Activated naive CD4-positive, alpha-beta T cell treated with Interleukin-2 at 50 U/mL for 16 hours (primary cell): Measurements from ENCODE around the gene ACAD11.
"Not testable (repeated sequence)": the region's sequence is repeated elsewhere in the genome, so short reads cannot be mapped to it uniquely, and the experiment has no call there.

Experiments
- DNase-seq: peaks from one replicate; pipeline ENCODE4 v3.0.0-alpha.2; 2020

The ACAD11 gene

DNA sequence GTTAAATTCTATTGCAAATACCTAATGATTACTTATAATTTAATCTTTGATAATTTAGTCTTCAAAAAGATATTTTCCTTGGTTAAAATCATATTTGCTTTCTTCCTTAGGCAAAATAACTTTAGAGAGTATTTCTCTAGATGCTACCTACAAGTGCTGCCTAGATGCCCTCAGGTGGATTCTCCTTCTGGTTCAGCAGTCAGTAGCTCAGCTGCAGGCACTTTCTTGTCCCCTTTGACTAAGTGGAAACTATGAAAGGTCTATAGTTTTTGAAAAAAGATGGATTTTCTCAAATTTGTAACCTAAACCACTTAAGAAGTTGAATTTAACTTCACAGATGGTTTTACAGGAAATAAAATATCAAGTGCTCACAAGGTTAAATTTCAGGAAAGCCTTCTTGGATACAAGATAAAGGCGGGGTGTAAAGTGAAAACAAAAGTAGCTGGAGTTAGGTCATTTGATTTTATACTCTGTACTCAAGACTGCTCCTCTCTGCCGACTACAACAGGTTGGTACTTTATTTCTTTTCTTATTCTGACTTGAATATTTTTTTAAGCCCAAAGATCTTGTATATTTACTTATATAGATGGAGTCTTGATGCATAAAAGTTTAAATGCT, 62.7 kb downstream of the ACAD11 start, which contains the start of gene ACKR4:
Gene ACKR4 (plus strand): TSS at position 455 of the 618 bp plus-strand sequence. CDS start 3,128 bp downstream, outside the sequence.
- no peak for DNase-seq

DNA sequence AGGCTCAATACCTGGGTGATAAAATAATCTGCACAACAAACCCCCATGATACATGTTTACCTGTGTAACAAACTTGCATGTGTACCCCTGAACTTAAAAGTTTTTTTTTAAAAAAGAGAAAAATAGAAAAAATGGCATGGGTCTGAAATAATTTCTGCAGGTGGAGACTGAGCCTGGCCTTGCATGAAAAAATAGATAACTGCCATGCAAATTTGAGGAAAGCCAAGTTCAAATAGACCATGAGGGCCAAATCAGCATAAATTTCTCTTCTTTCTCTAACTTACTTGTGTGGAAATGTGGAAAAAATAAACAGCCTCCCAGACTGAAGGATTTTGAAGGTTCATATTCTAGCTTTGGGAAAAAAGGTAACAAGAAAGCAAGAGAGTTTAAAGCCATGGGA, 63.3 kb downstream of the ACAD11 start:
- no peak for DNase-seq

DNA sequence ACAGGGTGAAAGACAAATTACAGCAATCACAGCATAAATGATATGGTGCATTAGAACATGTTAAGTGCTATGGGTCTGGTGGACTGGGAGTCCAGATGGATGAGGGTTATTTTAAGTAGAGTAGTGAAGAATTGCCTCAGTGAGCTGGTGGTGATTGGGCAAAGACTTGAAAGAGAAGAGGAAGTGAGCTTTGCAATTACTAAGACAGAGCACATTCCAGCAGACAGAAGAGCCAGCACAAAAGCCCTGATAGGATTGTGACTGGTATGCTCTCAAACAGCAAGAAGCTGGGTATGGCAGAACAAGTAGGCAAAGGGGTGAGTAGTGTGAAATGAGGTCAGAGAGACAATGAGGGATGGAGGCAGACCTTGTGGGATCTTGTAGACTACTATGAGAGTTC, 64.6 kb downstream of the ACAD11 start:
- DNase-seq: no peak

DNA sequence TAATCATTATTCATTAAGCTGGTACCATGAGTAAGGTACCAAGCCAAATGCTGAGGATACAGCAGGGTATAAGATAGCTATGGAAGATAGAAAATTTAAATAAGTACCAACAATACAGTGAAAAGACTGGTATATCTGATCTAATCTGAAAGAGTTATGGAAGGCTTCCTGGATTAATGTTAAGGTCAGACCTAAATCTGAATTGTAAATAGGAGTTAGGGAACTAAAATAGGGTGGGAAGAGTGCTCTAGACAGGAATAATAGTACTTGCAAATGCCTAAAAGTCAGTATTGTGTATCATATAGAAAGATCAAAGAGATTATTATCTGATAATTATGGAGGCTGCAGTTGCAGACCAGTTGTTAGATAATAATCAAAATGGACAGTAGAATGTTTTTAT, 65.1 kb downstream of the ACAD11 start:
- no peak for DNase-seq

DNA sequence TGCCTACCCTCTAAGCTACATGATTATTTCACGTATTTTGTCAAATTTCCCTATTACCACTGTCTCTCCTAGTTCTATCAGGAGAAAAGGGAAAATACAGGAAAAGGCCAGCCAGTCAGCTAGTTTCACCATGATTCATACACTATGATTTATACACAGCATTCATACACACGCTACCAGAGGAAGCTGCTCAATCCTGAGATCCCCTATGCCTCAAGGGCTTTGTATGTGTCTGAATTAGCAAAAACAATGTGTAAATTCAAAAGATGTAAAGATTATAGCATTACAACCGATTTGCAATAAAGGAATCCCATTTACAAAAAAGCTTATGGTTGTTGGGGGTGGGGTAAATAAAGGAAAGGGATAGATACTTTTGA, 65.7 kb downstream of the ACAD11 start:
- DNase-seq: no peak

DNA sequence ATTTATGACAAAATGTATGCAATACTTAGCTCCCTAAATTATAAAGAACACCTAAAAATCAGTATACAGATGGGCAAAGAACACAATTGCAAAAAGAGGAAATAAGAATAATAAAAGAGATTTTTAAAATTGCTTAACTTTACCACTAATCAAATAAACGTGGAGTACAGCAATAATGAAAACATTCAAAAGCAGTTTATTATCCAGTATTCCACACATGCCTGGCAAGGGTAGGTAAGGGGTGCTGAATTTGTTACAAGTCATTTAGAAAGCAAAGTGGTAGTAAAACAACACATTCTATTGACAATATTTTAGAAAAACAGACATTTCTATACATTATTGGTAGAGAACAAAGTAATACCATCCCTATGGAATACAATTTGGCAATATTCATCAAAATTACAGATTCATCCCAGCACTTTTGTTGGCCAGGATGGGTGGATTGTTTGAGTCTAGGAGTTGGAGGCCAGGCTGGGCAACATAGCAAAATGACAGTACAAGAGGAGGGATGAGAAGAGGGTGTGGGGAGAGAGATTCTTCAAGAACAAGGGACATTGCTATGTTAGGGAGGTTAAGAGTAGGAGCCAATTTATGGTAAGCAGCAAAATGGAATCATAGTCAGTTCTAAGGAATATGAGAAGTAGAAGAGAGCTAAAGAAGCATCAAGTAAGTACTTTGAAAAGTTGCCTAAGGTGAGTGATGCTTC, 66.2 kb downstream of the ACAD11 start:
- no peak for DNase-seq

DNA sequence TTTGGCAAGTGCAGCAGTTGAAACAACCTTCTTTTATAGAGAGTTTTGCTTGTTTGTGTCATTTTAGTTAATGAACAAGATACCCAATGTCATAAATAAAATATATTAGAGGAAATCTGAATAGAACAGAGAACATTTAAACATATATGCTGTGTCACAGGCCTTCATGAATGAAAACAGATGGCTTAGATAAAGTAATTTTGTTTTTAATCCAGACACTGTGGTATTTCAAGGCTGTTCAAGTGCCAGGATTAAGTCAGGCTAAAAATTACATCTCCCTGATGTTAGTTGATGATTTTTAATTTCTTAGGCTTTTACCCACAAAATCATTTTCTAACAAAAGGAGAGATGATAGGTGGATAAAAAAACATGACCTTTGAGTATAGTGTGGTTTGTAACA, 67.4 kb downstream of the ACAD11 start:
- no peak for DNase-seq

DNA sequence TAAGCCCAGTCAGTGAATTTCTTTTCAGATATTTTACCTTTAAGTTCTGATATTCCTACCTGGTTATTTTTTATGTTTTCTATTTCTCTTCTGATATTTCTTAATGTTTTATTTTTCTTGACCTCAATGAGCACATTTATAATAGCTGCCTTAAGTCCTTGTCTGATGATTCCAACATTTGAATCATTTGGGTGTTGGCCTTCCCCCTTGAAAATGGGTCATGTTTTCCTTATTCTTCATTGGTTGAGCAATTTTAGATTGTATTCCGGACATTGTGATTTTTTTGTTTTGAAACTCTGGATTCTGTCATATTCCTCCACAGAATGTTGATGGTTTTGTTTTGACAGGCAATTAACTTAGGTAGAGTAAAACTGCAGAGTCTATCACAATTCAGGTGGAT, 72.2 kb downstream of the ACAD11 start:
- DNase-seq: no peak

DNA sequence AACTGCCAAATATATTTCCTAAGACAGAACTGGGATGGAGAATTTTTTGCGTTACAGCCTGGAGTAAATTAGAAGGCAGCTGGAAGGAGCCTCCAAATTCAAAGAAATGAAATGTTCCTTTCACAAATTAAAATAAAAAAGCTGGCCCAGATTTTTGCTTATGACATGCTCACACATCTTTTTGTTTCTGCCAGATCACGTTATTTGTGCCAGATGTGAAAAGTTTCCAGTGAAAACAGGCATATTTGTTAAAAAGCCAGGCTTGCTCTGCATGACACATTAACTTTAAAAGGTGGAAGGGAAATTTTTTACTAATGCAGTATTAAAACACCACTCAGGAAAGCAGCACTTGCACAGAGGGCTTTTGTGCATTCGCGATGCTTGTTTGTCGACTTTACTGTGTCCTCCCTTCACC, 85.8 kb downstream of the ACAD11 start:
- DNase-seq: no peak

DNA sequence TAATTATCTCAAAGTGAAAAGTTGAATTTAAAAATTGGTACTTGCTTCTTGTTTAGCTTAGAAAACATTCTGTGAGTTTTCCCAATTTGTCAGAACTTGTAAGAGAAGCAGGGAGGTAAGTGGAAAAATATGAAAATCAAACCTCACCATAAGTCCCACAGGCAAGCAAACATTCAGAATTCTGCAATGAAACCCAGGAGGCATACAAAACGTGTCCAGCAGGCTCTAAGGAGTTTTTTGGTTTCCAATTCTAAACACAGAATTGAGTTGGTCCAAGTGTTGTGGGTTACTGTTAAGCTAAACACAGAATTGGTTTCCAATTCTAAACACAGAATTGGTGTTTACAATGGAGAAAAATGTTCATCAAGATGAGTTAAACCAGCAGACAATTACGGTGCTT, 89.6 kb downstream of the ACAD11 start:
- DNase-seq: no peak

DNA sequence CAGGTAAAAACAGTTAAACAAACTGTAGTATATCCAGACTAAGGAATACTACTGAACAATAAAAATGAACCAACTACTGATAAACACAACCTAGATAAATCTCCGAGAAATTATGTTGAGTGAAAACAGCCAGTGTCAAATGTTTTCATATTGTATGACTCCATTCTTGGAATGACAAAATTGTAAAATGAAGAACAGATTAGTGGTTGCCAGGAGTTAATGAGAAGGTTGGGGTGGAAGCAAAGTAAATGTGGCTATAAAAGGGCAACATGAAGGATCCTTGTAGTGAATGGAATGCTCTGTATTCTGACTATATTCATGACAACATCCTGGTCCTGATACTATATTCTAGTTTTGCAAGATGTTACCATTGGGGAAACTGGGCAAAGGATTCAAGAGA, 90.0 kb downstream of the ACAD11 start:
- DNase-seq: no peak

DNA sequence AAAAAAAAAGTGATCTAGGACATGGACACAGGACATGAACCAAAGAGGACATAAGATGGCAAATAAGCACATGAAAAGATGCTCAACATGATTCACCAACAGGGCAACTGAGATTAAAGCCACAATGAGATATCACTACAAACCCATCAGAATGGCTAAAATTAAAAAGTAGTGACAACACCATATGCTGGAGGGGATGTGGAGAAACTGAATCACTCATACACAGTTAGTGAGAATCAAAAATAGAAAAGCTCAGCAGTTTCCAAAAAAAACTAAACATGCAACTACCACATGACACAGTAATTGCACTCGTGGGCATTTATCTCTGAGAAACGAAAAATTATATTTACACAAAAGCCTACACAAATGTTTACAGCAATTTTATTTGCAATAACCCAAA, 90.5 kb downstream of the ACAD11 start:
- DNase-seq: no peak

DNA sequence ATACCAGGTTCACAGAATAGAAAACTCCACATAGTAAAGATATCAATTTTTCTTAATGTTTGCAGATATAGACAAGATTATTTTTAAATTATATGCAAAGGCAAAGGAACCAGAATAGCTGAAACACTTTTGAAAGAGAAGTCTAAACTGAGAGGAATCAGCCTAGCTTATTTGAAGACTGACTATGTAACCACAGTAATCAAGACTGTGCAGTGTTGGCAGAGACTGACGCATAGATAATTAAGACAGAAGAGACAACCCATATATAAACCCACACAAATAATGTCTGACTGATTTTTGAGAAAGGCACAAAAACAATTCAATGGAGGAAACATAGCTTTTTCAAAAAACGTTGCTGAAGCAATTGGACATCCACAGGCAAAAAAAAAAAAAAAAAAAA, 91.2 kb downstream of the ACAD11 start:
- no peak for DNase-seq

DNA sequence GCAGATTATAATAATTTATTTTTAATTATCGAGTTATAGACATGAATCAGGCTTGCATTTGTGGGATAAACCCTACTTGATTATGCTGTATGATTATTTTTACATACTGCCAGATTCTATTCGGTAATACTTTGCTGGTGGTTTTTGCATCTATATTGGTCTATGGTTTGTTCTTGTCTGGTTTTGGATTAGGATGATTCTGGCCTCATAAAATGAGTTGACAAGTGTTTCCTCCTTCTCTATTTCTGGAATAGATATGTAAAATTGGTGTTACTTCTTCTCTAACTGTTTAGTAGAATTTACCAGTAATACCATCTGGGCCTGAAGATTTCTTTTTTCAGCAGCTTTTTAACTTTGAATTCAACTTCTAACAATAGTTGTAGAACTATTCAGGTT, 95.5 kb downstream of the ACAD11 start:
- DNase-seq: no peak

DNA sequence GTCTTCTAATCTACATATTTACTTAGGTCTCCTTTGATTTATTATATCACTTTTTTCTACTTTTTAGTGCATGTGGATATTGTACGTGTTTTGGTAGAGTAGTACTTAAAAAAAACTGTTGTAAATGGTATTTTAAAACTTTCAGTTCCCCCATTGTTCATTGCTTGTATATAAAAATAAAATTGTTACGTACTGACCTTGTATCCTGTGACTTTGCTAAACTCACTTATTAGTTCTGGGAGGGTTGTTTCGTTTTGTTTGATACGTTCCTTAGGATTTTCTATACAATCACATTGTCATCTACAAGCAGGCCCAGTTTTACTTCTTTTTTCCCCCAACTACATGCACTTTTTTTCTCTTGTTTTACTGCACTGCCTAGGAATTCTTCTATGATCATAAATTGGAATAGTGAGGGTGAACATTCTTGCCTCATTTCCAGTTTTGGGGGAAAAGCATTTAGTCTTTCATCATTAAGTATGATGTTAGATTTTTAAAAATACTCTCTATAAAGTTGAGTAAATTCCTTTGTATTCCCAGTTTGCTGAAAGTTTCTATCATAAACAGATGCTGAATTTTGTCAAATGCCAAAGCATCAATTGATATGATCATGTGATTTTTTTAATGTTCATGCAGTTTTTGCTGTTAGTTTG, 96.1 kb downstream of the ACAD11 start:
- no peak for DNase-seq

DNA sequence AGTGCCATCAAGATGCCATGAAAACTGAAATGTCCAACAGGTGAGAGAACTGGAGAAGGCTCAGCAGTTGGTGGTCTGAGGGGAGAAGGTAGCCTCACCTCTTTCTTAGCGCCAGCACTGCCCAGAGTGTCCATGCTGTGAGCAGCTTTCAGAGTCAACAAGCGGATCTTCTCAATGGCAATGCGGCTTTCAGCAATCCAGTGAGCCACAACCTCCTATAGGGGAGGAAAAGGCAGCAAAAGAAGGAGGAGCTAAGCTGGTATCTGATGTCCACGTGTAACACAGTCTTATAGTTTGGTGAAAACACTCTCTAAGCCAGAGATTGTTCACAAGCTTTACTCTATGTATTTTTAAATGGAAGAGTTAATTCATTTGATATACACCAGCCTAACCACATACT, 98.6 kb downstream of the ACAD11 start:
- DNase-seq: no peak

DNA sequence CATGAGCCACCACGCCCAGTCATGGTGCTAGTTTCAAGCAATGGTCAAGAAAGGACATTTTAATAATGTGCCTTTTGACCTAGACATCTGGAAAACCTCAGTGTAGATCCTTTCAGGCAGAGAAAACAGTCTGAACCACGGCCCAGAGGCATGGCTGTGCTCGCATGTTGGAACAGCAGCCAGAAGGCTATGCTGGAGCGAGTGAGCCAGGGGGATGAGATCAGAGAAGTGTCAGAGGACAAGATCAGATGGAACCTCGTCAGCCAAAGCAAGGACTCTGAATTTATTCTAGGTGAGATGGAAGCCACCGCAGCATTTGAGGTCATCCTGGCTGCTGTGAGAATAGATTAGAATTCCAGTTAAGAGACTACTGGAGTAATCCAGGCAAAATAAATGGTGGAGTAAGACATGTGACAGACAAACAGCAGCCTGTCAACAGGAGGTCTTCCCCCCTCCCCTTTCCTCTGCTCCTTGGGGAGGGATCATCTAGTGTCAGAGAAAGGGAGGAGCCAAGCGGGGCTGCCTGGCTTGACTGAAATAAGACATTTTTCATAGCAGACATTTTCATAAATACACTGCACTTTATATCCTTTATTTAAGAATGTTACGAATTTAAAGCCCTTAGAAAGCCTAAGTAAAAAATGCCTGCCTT, 103.0 kb downstream of the ACAD11 start:
- no peak for DNase-seq

DNA sequence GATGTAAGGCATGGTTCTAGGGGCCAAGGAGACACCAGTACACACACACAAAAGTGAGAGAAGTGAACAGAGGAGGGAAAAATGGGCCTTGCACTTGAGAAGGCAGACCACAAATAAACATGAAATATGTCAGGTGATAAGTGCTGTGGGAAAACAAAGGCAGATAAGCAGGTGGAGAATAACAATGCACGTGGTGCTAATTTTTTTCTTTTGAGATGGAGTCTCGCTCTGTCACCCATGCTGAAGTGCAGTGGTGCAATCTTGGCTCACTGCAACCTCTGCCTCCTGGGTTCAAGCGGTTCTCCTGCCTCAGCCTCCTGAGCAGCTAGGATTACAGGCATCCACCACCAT, 103.6 kb downstream of the ACAD11 start:
- DNase-seq: not testable (repeated sequence)

DNA sequence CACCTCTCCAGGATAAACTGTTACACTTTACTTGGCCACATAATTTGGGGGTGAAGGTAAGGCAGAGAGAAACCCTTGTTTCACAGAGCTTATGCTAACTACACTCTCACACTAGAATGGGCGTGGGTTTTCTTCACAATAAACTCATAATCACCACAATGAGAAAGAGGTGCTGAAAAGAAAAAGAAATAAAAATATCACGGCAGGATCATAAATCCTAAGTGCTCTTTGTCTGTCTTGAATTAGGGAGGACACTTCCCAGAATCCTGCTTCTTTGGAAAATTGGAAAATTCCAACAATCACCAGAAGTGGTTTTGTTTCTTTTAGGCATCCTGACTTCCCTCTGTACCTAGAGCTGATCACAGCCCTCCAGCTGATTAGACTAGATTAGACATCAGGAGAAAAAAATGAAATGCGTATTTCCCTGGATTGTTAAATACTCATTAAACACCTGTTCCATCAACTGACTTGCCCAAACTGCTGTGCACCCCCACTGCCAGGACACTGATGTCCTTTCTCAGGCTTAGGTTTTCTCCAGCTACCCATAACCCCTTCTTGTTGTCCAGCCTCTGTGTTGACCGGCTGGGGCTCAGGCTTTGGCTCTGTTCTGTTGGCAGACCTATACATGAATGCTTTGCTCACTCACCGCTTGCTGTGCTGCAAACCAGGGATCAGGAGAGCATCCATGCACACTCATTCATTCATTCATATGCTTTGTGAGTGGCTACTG, 104.1 kb downstream of the ACAD11 start:
- DNase-seq: no peak

DNA sequence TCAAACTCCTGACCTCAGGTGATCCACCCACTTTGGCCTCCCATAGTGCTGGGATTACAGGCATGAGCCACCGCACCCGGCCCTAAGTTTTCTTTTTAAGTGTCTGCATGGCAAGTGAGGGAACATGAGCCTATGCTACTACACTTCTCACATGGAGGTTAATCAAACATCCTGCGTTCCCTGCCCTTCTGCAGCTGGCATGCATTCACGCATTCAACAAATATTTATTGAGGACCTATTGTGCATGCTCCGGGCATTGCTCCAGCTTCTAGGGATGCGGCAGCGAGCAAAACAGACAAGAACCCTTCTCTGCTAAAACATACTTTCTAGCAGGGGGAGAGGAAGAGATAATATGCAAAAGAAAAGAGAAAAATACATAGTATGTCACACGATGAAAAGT, 105.2 kb downstream of the ACAD11 start:
- DNase-seq: no peak

DNA sequence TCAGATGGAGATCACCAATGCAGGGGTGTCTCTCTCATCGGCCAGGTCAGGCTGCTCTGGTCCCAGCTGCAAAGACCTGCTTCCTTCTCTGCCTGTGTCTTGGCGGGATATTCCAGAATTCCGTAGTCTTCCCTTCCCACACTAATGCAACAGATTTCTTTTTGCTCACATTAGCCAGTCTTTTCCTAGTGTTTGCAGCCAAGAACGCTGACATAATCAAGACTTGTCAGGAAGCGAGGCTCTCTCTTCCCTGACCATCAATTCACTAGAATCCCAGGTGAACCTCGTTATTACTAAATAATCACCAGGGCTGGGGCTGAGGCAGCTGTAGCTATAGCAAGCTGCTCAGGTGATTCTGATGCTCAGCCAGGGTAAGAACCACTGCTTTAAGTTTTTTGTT, 105.8 kb downstream of the ACAD11 start:
- no peak for DNase-seq

DNA sequence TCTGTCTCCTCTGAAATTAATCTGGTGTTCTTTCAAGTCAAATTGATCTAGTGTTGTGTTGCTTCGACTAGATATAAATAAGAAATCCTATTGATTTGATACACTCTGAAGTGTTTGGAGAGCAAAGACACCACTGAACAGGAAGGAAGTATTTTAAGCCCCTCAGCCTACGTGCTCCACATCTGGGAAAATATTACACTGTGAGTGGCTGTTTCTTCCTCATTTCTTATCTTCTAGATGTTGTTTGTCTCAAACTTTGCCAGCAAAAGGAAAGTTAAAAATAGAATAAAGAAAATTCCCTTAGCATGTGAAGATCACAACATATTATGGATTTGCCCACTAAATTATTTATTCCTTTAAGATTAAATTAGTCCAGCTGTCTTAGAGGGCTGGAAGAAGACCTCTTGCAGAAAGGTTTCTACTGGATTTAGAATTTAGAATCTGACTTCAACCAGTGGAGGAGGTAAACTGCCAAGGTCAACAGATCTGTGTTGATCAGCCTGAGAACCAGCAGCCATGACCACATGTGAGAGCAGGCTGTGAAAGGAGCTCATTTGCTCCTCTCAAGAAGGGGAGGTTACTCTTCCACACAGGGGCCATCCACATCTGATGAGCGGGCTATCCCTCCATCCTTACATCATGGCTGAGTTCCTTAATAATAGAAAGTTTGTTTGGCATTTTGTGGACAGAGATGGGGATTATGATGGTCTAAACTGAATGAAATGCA, 108.9 kb downstream of the ACAD11 start:
- no peak for DNase-seq
